GM19397 (cell line): ENCODE data around the gene CD99.
"Not testable (repeated sequence)": the region's sequence is repeated elsewhere in the genome, so short reads cannot be mapped to it uniquely, and the experiment has no call there.

Experiments
- ATAC-seq: cut with Tn5 transposase; IDR thresholded peaks from one replicate; pipeline ENCODE4 v1.9.1; 2021; ENCODE audit warnings: mild to moderate bottlenecking, moderate library complexity; ENCODE audit not compliant: unreplicated experiment

CD99 gene

GRCh38 chrX:2766906-2767305 is 75.8 kb downstream of the CD99 start:
- ATAC-seq = no peak

- ATAC-seq = no peak
These were observed 76.7 kb downstream of the CD99 start for GRCh38 chrX:2767631-2768455.

GRCh38 chrX:2769615-2770014 is 78.5 kb downstream of the CD99 start:
- ATAC-seq = no peak

- not testable (repeated sequence) for ATAC-seq
These were observed 82.3 kb downstream of the CD99 start for GRCh38 chrX:2773166-2774055.

- ATAC-seq = no peak
These were observed 83.0 kb downstream of the CD99 start for GRCh38 chrX:2774057-2774456.

- ATAC-seq = no peak
These were observed 83.7 kb downstream of the CD99 start for GRCh38 chrX:2774776-2775175.

GRCh38 chrX:2780472-2781225 is 89.6 kb downstream of the CD99 start:
- ATAC-seq = peak; percentile 71

GRCh38 chrX:2781226-2781571 is 90.1 kb downstream of the CD99 start:
- no peak for ATAC-seq

GRCh38 chrX:2781698-2782097 is 90.6 kb downstream of the CD99 start:
- no peak for ATAC-seq

GRCh38 chrX:2782171-2782570 is 91.1 kb downstream of the CD99 start:
- no peak for ATAC-seq

GRCh38 chrX:2782778-2783177 is 91.7 kb downstream of the CD99 start:
- ATAC-seq = no peak

- ATAC-seq = no peak
These were observed 92.9 kb downstream of the CD99 start for GRCh38 chrX:2784026-2784425.

- ATAC-seq = no peak
These were observed 94.4 kb downstream of the CD99 start for GRCh38 chrX:2785538-2785937.

GRCh38 chrX:2788980-2789379 is 97.9 kb downstream of the CD99 start:
- ATAC-seq = no peak

GRCh38 chrX:2789569-2789968 is 98.5 kb downstream of the CD99 start:
- ATAC-seq = no peak
